GM12892 (cell line): ENCODE data around the gene ZNF853.
"Not testable (repeated sequence)": the region's sequence is repeated elsewhere in the genome, so short reads cannot be mapped to it uniquely, and the experiment has no call there.

Source experiments
- POLR2A ChIP-seq: IDR thresholded peaks from 2 replicates; pipeline ENCODE4 v1.6.1; 2011; ENCODE audit warnings: low read depth, low read length, control low read depth
- POLR2AphosphoS5 ChIP-seq: IDR thresholded peaks from 2 replicates; pipeline ENCODE4 v1.6.1; 2011; ENCODE audit warnings: low read depth, low read length, control low read depth
- TAF1 ChIP-seq: IDR thresholded peaks from 2 replicates; pipeline ENCODE4 v1.6.1; 2011; ENCODE audit warnings: low read depth, mild to moderate bottlenecking, control low read depth, low read length, borderline replicate concordance

DNA sequence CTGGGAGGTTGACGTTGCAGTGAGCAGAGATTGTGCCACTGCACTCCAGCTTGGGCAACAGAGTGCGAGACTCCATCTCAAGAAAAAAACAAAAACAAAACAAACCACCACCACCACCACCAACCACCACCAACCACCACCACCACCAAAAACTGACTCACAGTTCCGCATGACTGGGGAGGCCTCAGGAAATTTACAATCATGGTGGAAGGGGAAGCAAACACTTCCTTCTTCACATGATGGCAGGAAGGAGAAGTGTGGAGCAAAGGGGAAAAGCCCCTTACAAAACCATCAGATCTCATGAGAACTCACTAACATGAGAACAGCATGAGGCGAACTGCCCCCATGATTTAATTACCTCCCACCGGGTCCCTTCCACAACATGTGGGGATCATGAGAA lies 19.6 kb downstream of the ZNF853 start:
- TF ChIP-seq POLR2A, POLR2AphosphoS5, TAF1: not testable (repeated sequence)
